ENCODE results near the gene ZSWIM8.

DNA sequence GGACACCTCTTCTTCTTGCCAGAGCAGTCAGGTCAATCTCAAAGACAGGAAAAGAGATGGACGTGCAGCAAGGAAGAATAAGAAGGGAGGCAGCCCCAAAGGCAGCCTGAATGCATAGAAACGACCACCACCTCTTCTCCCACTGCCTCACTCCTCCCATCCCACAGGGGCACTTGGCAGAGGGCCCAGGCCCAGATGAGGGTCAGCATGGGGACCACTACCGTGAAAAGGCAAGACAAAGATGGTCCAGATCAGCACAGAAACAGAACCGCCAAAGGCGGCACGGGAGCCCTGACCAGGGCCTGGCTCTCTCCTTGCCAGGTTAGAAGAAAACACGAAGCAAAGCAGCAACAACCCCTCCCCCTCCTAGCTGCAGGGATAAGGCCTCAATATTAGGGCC lies 27.9 kb downstream of the ZSWIM8 start:
- TF ChIP-seq, protein P1, sequence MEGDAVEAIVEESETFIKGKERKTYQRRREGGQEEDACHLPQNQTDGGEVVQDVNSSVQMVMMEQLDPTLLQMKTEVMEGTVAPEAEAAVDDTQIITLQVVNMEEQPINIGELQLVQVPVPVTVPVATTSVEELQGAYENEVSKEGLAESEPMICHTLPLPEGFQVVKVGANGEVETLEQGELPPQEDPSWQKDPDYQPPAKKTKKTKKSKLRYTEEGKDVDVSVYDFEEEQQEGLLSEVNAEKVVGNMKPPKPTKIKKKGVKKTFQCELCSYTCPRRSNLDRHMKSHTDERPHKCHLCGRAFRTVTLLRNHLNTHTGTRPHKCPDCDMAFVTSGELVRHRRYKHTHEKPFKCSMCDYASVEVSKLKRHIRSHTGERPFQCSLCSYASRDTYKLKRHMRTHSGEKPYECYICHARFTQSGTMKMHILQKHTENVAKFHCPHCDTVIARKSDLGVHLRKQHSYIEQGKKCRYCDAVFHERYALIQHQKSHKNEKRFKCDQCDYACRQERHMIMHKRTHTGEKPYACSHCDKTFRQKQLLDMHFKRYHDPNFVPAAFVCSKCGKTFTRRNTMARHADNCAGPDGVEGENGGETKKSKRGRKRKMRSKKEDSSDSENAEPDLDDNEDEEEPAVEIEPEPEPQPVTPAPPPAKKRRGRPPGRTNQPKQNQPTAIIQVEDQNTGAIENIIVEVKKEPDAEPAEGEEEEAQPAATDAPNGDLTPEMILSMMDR (IDR thresholded peaks at IDR 0.05), result no peak
- TF ChIP-seq POLR2A (IDR thresholded peaks at IDR 0.05), result no peak
